Measurements from ENCODE around the gene TRAPPC13. TPM values are rescaled to one million over a fixed set of nuclear protein-coding genes. Genes with fewer than 3 reads are reported as not detected.
A peak's percentile ranks its signal among the peaks of the same experiment; 100 is the strongest.
"Not testable (repeated sequence)": the region's sequence is repeated elsewhere in the genome, so short reads cannot be mapped to it uniquely, and the experiment has no call there.

Gene TRAPPC13
- total and polyA plus RNA-seq, 8 donors = 18.4 to 36.7 (median 34.4) TPM

- ATAC-seq (peak; percentile 97), DNase-seq (peak in 3 of 4 donors; percentile 13 to 73 (median 34))
- H3K36me3 ChIP-seq = peaks cover 0 to 85% of the 10 kb centered on the region in 2 donors
- TF ChIP-seq, protein P1, sequence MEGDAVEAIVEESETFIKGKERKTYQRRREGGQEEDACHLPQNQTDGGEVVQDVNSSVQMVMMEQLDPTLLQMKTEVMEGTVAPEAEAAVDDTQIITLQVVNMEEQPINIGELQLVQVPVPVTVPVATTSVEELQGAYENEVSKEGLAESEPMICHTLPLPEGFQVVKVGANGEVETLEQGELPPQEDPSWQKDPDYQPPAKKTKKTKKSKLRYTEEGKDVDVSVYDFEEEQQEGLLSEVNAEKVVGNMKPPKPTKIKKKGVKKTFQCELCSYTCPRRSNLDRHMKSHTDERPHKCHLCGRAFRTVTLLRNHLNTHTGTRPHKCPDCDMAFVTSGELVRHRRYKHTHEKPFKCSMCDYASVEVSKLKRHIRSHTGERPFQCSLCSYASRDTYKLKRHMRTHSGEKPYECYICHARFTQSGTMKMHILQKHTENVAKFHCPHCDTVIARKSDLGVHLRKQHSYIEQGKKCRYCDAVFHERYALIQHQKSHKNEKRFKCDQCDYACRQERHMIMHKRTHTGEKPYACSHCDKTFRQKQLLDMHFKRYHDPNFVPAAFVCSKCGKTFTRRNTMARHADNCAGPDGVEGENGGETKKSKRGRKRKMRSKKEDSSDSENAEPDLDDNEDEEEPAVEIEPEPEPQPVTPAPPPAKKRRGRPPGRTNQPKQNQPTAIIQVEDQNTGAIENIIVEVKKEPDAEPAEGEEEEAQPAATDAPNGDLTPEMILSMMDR (IDR thresholded peaks at IDR 0.05) = no peak
- no peaks in the 10 kb centered on the region for H3K4me1 ChIP-seq
- H3K27ac ChIP-seq = peak overlapping the region in 1 of 2 donors; percentile 29
- H3K27me3 ChIP-seq = no peaks in the 10 kb centered on the region
- intact Hi-C loops (cut with DNase I) = no loop called here
- no peak overlapping the region for H3K4me3 ChIP-seq
- no peaks in the 10 kb centered on the region for H3K9me3 ChIP-seq
Measured at GRCh38 chr5:65611524-65611923, 13.3 kb upstream of the TRAPPC13 start.

- ATAC-seq (peak; percentile 71), DNase-seq (peak in 2 of 4 donors; percentile 3 to 48)
- peaks cover 0 to 79% of the 10 kb centered on the region in 2 donors for H3K36me3 ChIP-seq
- H3K4me1 ChIP-seq = no peaks in the 10 kb centered on the region
- H3K4me3 ChIP-seq = no peak overlapping the region
- intact Hi-C loops (cut with DNase I) = no loop called here
- H3K9me3 ChIP-seq = no peaks in the 10 kb centered on the region
- peak overlapping the region in 1 of 2 donors; percentile 29 for H3K27ac ChIP-seq
- no peaks in the 10 kb centered on the region for H3K27me3 ChIP-seq
- TF ChIP-seq, protein P1 (IDR thresholded peaks at IDR 0.05) = no peak
Measured at GRCh38 chr5:65612298-65612907, 12.4 kb upstream of the TRAPPC13 start.

GRCh38 chr5:65620021-65620420 lies 4.8 kb upstream of the TRAPPC13 start:
- intact Hi-C loops (cut with DNase I) = no loop called here

DNA sequence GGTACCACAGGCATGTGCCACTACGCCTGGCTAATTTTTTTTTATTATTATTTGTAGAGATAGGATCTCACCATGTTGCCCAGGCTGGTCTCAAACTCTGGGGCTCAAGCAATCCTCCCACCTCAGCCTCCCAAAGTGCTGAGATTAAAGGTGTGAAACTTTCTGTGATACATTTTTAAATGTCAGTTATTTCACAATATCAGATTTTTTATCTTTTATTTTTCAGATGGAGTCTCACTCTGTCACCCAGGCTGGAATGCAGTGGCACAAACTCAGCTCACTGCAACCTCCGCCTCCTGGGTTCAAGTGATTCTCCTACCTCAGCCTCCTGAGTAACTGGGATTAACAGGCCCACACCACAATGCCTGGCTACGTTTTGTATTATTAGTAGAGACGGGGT lies 2.9 kb upstream of the TRAPPC13 start:
- H3K9me3 ChIP-seq; intact Hi-C loops (cut with DNase I); DNase-seq; ATAC-seq; H3K4me3 ChIP-seq; H3K27ac ChIP-seq; H3K27me3 ChIP-seq; H3K36me3 ChIP-seq: not testable (repeated sequence)
- peaks cover 18 to 41% of the 10 kb centered on the region in 2 donors for H3K4me1 ChIP-seq

More at GRCh38 chr5:65620021-65620420, 4.8 kb upstream of the TRAPPC13 start:
- no peak overlapping the region for H3K27ac ChIP-seq
- TF ChIP-seq, protein P1 (IDR thresholded peaks at IDR 0.05) = no peak
- H3K4me3 ChIP-seq = no peak overlapping the region
- peaks cover 11 to 23% of the 10 kb centered on the region in 2 donors for H3K4me1 ChIP-seq
- ATAC-seq (no peak), DNase-seq (no peak)
- H3K9me3 ChIP-seq = no peaks in the 10 kb centered on the region
- H3K36me3 ChIP-seq = peaks cover 0 to 12% of the 10 kb centered on the region in 2 donors
- H3K27me3 ChIP-seq = no peaks in the 10 kb centered on the region

- TF ChIP-seq, protein P1 (IDR thresholded peaks at IDR 0.05) = no peak
- intact Hi-C loops (cut with DNase I) = no loop called here
- Histone ChIP-seq H3K27me3 (no peaks in the 10 kb centered on the region), H3K9me3 (no peaks in the 10 kb centered on the region), H3K27ac (peak overlapping the region; percentile 87 to 90), H3K4me3 (peak overlapping the region; percentile 82 to 93), H3K4me1 (peaks cover 18 to 46% of the 10 kb centered on the region in 2 donors), H3K36me3 (peaks cover 0 to 1% of the 10 kb centered on the region in 2 donors)
- DNase-seq = peak in 1 of 4 donors; percentile 1
- no peak for ATAC-seq
Measured at GRCh38 chr5:65623482-65623881, 1.3 kb upstream of the TRAPPC13 start.

Data from left lung (tissue), 10 donors.